CD4-positive, alpha-beta T cell (primary cell): ENCODE results near the gene AQP10. TPM values are rescaled to one million over a fixed set of nuclear protein-coding genes. Genes with fewer than 3 reads are reported as not detected.

ENCODE experiments used
- ATAC-seq: fragments of 200-7000 bp; cut with Tn5 transposase; one replicate; pipeline ENCODE4 v1.10.0; 2022; ENCODE audit warnings: mild to moderate bottlenecking; ENCODE audit not compliant: poor library complexity
- CTCF ChIA-PET: fragments of 350-600 bp; sonication (Branson Sonifier 250); formaldehyde crosslinking; loops from one replicate; lab custom pipeline; 2021; ENCODE audit warnings: antibody characterized with exemption, inconsistent platforms; lab: Charles Lee
- POLR2A ChIA-PET: fragments of 350-600 bp; sonication (Branson Sonifier 250); formaldehyde crosslinking; loops from one replicate; lab custom pipeline; 2021; ENCODE audit warnings: antibody characterized with exemption, inconsistent platforms; lab: Charles Lee
- DNase-seq, 14 experiments: peaks; one replicate each; pipeline ENCODE4 v3.0.0-alpha.2; 2013 to 2020; ENCODE audit warnings: mixed read lengths in 2 of 14
- H3K27ac ChIP-seq, 2 donors: one replicate each; pipeline versions ENCODE4 v1.5.1 to v1.7.0; 2013; ENCODE audit warnings: low read length in 2 of 2, low read depth in 1 of 2, mild to moderate bottlenecking in 1 of 2
- H3K27me3 ChIP-seq, 2 experiments: 1 replicate in 1 of 2; 2 replicates in 1 of 2; pipeline versions ENCODE4 v1.6.1 to v1.7.0; 2013; ENCODE audit warnings: low read length in 2 of 2, control low read depth in 1 of 2, mild to moderate bottlenecking in 1 of 2, moderate library complexity in 1 of 2; ENCODE audit not compliant: insufficient read depth in 2 of 2, control insufficient read depth in 1 of 2
- H3K36me3 ChIP-seq: one replicate; pipeline ENCODE4 v1.6.1; 2013; ENCODE audit warnings: low read length, control low read depth; ENCODE audit not compliant: insufficient read depth
- H3K4me1 ChIP-seq: one replicate; pipeline ENCODE4 v1.6.1; 2013; ENCODE audit warnings: low read length, control low read depth; ENCODE audit not compliant: insufficient read depth
- H3K4me3 ChIP-seq: one replicate; pipeline ENCODE4 v1.5.1; 2013; ENCODE audit warnings: mild to moderate bottlenecking, low read length, moderate library complexity
- H3K9me3 ChIP-seq, 2 experiments: 1 replicate in 1 of 2; 2 replicates in 1 of 2; pipeline versions ENCODE4 v1.6.1 to v1.7.0; 2013; ENCODE audit warnings: low read length in 2 of 2, mild to moderate bottlenecking in 2 of 2, control low read depth in 1 of 2, moderate library complexity in 1 of 2; ENCODE audit not compliant: control insufficient read depth in 1 of 2, insufficient read depth in 1 of 2
- H3K27ac Mint-ChIP-seq: one replicate; pipeline ENCODE4 v1.8.0; 2020; ENCODE audit warnings: mixed read lengths
- H3K27me3 Mint-ChIP-seq: one replicate; pipeline ENCODE4 v1.8.0; 2021; ENCODE audit warnings: mixed read lengths
- H3K36me3 Mint-ChIP-seq: one replicate; pipeline ENCODE4 v1.8.0; 2021; ENCODE audit warnings: low read depth, mixed read lengths
- H3K4me1 Mint-ChIP-seq: one replicate; pipeline ENCODE4 v1.8.0; 2021; ENCODE audit warnings: low read depth, mixed read lengths
- H3K4me3 Mint-ChIP-seq: one replicate; pipeline ENCODE4 v1.8.0; 2020; ENCODE audit warnings: mild to moderate bottlenecking, mixed read lengths
- H3K9me3 Mint-ChIP-seq: one replicate; pipeline ENCODE4 v1.8.0; 2020; ENCODE audit warnings: mixed read lengths
- intact Hi-C, 2 experiments: fragments of 100-400 bp; cut with DNase I in 1 of 2; cut with micrococcal nuclease in 1 of 2; formaldehyde crosslinking; loops; one replicate each; pipeline versions ENCODE4 v1.15.1 to v1.9.0; 2023 to 2025; cut with DNase I, micrococcal nuclease
- total RNA-seq, 174 experiments: library from RNA in 2 of 174; stranded (reverse) in 2 of 174; gene quantifications; one replicate each; pipeline ENCODE4 v1.2.3 and lab custom pipeline; 2021 to 2026
- TF ChIP-seq, protein P1 (sequence below): fragments of 200-600 bp; IDR thresholded peaks from one replicate; pipeline ENCODE4 v1.8.0; 2022; ENCODE audit warnings: antibody characterized with exemption, mild to moderate bottlenecking

AQP10 gene
- total RNA-seq, 2 experiments from 2014 or later: not detected

DNA sequence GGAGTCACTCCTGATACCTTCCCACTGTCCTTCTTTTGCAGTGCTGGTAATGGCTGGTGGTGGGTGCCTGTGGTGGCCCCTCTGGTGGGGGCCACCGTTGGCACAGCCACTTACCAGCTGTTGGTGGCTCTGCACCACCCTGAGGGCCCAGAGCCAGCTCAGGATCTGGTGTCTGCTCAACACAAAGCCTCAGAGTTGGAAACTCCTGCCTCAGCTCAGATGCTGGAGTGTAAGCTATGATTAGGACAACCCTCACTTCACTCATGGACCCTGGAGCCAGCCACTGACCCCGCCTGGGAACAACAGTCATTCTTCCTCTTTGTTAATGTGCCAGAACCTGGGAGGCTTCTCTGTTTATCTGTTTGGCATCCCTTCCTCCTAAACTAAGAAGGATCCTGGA lies 3.3 kb downstream of the AQP10 start:
- peak overlapping the region; percentile 90 for H3K27ac Mint-ChIP-seq
- Histone ChIP-seq H3K9me3 (no peaks in the 10 kb centered on the region), H3K36me3 (peaks cover 3% of the 10 kb centered on the region), H3K27ac (no peak overlapping the region), H3K27me3 (no peaks in the 10 kb centered on the region), H3K4me3 (peak overlapping the region; percentile 70), H3K4me1 (peaks cover 45% of the 10 kb centered on the region)
- H3K36me3 Mint-ChIP-seq: peaks cover 26% of the 10 kb centered on the region
- intact Hi-C loops: loop anchor here (1.0 to 10.0 kb wide), 6 partner anchors 11 to 761 kb away; partner anchors contain the start of gene UBAP2L (in 1 of the 2)
- H3K9me3 Mint-ChIP-seq: no peaks in the 10 kb centered on the region
- TF ChIP-seq, protein P1, sequence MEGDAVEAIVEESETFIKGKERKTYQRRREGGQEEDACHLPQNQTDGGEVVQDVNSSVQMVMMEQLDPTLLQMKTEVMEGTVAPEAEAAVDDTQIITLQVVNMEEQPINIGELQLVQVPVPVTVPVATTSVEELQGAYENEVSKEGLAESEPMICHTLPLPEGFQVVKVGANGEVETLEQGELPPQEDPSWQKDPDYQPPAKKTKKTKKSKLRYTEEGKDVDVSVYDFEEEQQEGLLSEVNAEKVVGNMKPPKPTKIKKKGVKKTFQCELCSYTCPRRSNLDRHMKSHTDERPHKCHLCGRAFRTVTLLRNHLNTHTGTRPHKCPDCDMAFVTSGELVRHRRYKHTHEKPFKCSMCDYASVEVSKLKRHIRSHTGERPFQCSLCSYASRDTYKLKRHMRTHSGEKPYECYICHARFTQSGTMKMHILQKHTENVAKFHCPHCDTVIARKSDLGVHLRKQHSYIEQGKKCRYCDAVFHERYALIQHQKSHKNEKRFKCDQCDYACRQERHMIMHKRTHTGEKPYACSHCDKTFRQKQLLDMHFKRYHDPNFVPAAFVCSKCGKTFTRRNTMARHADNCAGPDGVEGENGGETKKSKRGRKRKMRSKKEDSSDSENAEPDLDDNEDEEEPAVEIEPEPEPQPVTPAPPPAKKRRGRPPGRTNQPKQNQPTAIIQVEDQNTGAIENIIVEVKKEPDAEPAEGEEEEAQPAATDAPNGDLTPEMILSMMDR: no peak
- ATAC-seq (no peak), DNase-seq (peak in 1 of 14 experiments; percentile 35)
- H3K4me1 Mint-ChIP-seq: peaks cover 29% of the 10 kb centered on the region
- no peaks in the 10 kb centered on the region for H3K27me3 Mint-ChIP-seq
- POLR2A ChIA-PET: interaction anchor here (1.0 to 6.6 kb wide), 5 partner anchors 12 to 83 kb away, joined by 3 to 94 read pairs (median 3); no protein-coding TSS in a partner anchor
- peak overlapping the region; percentile 94 for H3K4me3 Mint-ChIP-seq
- CTCF ChIA-PET: interaction anchor here (1.3 to 5.2 kb wide), 3 partner anchors 11 to 79 kb away, joined by 3 to 61 read pairs (median 23); no protein-coding TSS in a partner anchor

- Mint-ChIP-seq H3K4me1 (peaks cover 36% of the 10 kb centered on the region), H3K4me3 (peak within 1 kb of the TSS; percentile 94), H3K36me3 (peaks cover 33% of the 10 kb centered on the region), H3K27ac (peak within 1 kb of the TSS; percentile 90), H3K9me3 (no peaks in the 10 kb centered on the region), H3K27me3 (no peaks in the 10 kb centered on the region)
- peaks cover 9% of the 10 kb centered on the region for H3K36me3 ChIP-seq
- TF ChIP-seq, protein P1: peak; percentile 95
- peak within 1 kb of the TSS; percentile 80 to 86 for H3K27ac ChIP-seq
- H3K27me3 ChIP-seq: no peaks in the 10 kb centered on the region
- DNase-seq (peak; percentile 68 to 90 (median 74)), ATAC-seq (peak; percentile 57)
- POLR2A ChIA-PET: interaction anchor here (0.5 to 6.6 kb wide), 8 partner anchors 11 to 115 kb away, joined by 3 to 94 read pairs (median 3); no protein-coding TSS in a partner anchor
- intact Hi-C loops: loop anchor here (1.0 to 10.0 kb wide), 8 partner anchors 10 to 760 kb away; partner anchors contain the start of genes UBAP2L (in 2 of the 2) and UBE2Q1 (in 1 of the 2)
- H3K9me3 ChIP-seq: no peaks in the 10 kb centered on the region
- CTCF ChIA-PET: interaction anchor here (1.3 to 5.2 kb wide), 5 partner anchors 11 to 154 kb away, joined by 3 to 61 read pairs (median 4); no protein-coding TSS in a partner anchor
- H3K4me1 ChIP-seq: peaks cover 52% of the 10 kb centered on the region
- H3K4me3 ChIP-seq: peak within 1 kb of the TSS; percentile 70
Measured at GRCh38 chr1:154324669-154325582, 4.0 kb downstream of the AQP10 start, which contains the start of gene ATP8B2. Gene ATP8B2 (plus strand): TSS chr1:154325525. CDS start chr1:154328142, 2,617 bp downstream.
